AG09309 (cell line): ENCODE results near the gene TCEA2.

Source experiments
- DNase-seq: peaks from one replicate; pipeline ENCODE4 v3.0.0-alpha.2; 2010; ENCODE audit warnings: low read depth
- H3K4me3 ChIP-seq: 2 replicates; pipeline ENCODE4 v1.5.1; 2011; ENCODE audit warnings: mild to moderate bottlenecking, low read depth, low read length, moderate library complexity; ENCODE audit not compliant: control insufficient read depth
- CTCF ChIP-seq: IDR thresholded peaks from 2 replicates; pipeline ENCODE4 v1.5.1; 2011; ENCODE audit warnings: mild to moderate bottlenecking, low read depth, low read length, inconsistent platforms; ENCODE audit not compliant: insufficient read depth, control insufficient read depth; ENCODE audit errors: missing control alignments

The TCEA2 gene

GRCh38 chr20:64024141-64024990 is 38.6 kb upstream of the TCEA2 start:
- no peak for DNase-seq
- no peak overlapping the region for H3K4me3 ChIP-seq
- TF ChIP-seq CTCF: no peak

- H3K4me3 ChIP-seq: no peak overlapping the region
- TF ChIP-seq CTCF: no peak
- no peak for DNase-seq
Observed at GRCh38 chr20:64025101-64025825, 37.7 kb upstream of the TCEA2 start.

GRCh38 chr20:64025826-64026412 is 37.1 kb upstream of the TCEA2 start:
- no peak overlapping the region for H3K4me3 ChIP-seq
- DNase-seq: no peak
- no peak for TF ChIP-seq CTCF

GRCh38 chr20:64027981-64028685 is 34.9 kb upstream of the TCEA2 start:
- DNase-seq: no peak
- no peak for TF ChIP-seq CTCF
- no peak overlapping the region for H3K4me3 ChIP-seq

GRCh38 chr20:64029293-64030117 is 33.5 kb upstream of the TCEA2 start:
- DNase-seq: no peak
- TF ChIP-seq CTCF: no peak
- no peak overlapping the region for H3K4me3 ChIP-seq
